Smooth muscle cell of trachea (primary cell): ENCODE data around the gene NFRKB. TPM values are rescaled to one million over a fixed set of nuclear protein-coding genes. Genes with fewer than 3 reads are reported as not detected.

Experiments used
- total RNA-seq: library from RNA; depleted of rRNA; stranded (reverse); fragments of >200 nt; gene quantifications from 2 replicates; pipeline ENCODE4 v1.2.1, GENCODE V29; 2014

NFRKB gene
- 22.7 and 24.6 TPM in 2 replicates for total RNA-seq

GRCh38 chr11:129895126-129896041 lies at the start of gene NFRKB:
NFRKB (minus strand) TSS chr11:129895578; CDS start chr11:129892849, 2,729 bp downstream.

Other genes with a start within 250 kb of the NFRKB start
- gene TMEM45B, start 79.7 kb downstream of the NFRKB start, total RNA-seq: not detected in 2 replicates
- 4.8 and 5.8 TPM in 2 replicates for gene PRDM10, start 107.3 kb upstream of the NFRKB start, total RNA-seq
- gene APLP2, start 174.3 kb upstream of the NFRKB start, total RNA-seq: 719 and 768 TPM in 2 replicates